ENCODE results near the gene THEMIS.

THEMIS gene

DNA sequence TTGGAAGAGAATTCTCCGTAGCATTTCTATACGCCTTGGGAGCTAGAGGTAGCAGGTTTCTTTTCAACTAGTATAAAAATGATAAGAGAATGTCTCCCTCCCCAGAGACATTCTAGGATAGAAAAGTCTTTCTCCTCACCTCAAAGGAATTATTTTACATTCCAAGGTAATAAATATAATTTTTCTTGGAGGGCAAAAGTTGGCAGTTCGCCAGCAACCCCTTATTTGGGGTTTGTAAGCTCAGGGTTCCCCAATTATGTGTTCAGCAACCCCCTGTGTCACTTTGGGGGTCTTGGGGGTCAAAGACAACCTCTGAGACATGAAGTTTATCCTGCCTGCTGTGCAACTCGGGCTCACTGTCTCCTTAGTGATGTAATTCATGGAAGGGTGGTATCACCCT is 58.3 kb downstream of the THEMIS start:
- H4K20me1 ChIP-seq (ENCODE audit: insufficient read depth, low read length), result no peaks in the 10 kb centered on the region
- no peaks in the 10 kb centered on the region for H3K27me3 ChIP-seq (ENCODE audit: low read depth, low read length)
- H2AFZ ChIP-seq (ENCODE audit: low read depth, low read length), result no peak overlapping the region
- H3K79me2 ChIP-seq (ENCODE audit: low read length), result no peaks in the 10 kb centered on the region
- no peaks in the 10 kb centered on the region for H3K4me1 ChIP-seq (ENCODE audit: low read length)
- no peaks in the 10 kb centered on the region for H3K36me3 ChIP-seq (replicated peaks; ENCODE audit: low read depth, low read length)
- no peaks in the 10 kb centered on the region for H3K9me3 ChIP-seq (ENCODE audit: insufficient read depth, low read length)
- no peak overlapping the region for H3K4me3 ChIP-seq (ENCODE audit: low read length)
- H3K9ac ChIP-seq (ENCODE audit: low read length), result no peak overlapping the region
- TF ChIP-seq, protein P1, sequence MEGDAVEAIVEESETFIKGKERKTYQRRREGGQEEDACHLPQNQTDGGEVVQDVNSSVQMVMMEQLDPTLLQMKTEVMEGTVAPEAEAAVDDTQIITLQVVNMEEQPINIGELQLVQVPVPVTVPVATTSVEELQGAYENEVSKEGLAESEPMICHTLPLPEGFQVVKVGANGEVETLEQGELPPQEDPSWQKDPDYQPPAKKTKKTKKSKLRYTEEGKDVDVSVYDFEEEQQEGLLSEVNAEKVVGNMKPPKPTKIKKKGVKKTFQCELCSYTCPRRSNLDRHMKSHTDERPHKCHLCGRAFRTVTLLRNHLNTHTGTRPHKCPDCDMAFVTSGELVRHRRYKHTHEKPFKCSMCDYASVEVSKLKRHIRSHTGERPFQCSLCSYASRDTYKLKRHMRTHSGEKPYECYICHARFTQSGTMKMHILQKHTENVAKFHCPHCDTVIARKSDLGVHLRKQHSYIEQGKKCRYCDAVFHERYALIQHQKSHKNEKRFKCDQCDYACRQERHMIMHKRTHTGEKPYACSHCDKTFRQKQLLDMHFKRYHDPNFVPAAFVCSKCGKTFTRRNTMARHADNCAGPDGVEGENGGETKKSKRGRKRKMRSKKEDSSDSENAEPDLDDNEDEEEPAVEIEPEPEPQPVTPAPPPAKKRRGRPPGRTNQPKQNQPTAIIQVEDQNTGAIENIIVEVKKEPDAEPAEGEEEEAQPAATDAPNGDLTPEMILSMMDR (IDR thresholded peaks at IDR 0.05; ENCODE audit: low read depth, low read length), result no peak
- H3K27ac ChIP-seq (ENCODE audit: low read length), result no peak overlapping the region
- H3K4me2 ChIP-seq (ENCODE audit: low read length), result no peak overlapping the region

DNA sequence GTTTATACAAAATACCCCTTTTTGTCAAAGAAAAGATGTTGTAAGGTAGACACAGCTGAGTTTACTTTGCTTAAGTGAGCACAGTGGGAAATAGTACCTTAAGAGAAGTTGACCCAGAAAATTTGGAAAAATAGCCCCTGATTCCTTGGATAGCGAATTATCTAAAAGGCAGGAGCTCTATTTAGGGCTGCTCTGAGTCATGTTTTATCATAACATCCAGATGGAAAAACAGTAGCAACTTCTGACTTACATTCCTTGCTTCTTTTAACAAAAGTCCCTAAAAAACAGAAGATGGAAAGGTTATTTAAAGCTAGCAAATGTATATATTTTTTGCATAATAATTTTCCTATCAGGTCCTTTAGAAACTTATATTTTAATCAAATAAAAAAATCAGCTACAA is 59.0 kb downstream of the THEMIS start:
- no peak overlapping the region for H3K27ac ChIP-seq (ENCODE audit: low read length)
- H4K20me1 ChIP-seq (ENCODE audit: insufficient read depth, low read length), result no peaks in the 10 kb centered on the region
- no peaks in the 10 kb centered on the region for H3K9me3 ChIP-seq (ENCODE audit: insufficient read depth, low read length)
- no peak overlapping the region for H2AFZ ChIP-seq (ENCODE audit: low read depth, low read length)
- no peak for TF ChIP-seq EZH2phosphoT487 (IDR thresholded peaks at IDR 0.05; ENCODE audit: low read depth)
- TF ChIP-seq, protein P1 (IDR thresholded peaks at IDR 0.05; ENCODE audit: low read depth, low read length), result no peak
- H3K79me2 ChIP-seq (ENCODE audit: low read length), result no peaks in the 10 kb centered on the region
- H3K4me3 ChIP-seq (ENCODE audit: low read length), result no peak overlapping the region
- no peak overlapping the region for H3K9ac ChIP-seq (ENCODE audit: low read length)
- no peaks in the 10 kb centered on the region for H3K27me3 ChIP-seq (ENCODE audit: low read depth, low read length)
- H3K36me3 ChIP-seq (replicated peaks; ENCODE audit: low read depth, low read length), result no peaks in the 10 kb centered on the region
- no peak overlapping the region for H3K4me2 ChIP-seq (ENCODE audit: low read length)
- H3K4me1 ChIP-seq (ENCODE audit: low read length), result no peaks in the 10 kb centered on the region

DNA sequence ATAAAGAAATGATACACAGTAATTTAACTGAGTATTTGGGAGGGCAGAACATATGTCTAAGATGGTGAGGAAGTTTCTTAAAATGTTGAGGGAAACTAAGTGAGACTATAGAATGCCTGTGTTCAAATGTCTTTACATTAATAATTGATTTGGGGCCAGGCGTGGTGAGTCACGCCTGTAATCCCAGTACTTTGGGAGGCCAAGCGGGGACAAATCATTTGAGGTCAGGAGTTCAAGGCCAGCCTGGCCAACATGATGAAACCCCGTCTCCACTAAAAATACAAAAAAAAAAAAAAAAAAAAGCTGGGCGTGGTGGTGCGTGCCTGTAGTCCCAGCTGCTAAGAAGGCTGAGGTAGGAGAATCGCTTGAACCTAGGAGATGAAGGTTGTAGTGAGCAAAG is 66.7 kb downstream of the THEMIS start:
- H3K4me3 ChIP-seq (ENCODE audit: low read length), result no peak overlapping the region
- no peaks in the 10 kb centered on the region for H3K4me1 ChIP-seq (ENCODE audit: low read length)
- H3K27me3 ChIP-seq (ENCODE audit: low read depth, low read length), result no peaks in the 10 kb centered on the region
- no peak overlapping the region for H3K4me2 ChIP-seq (ENCODE audit: low read length)
- H3K79me2 ChIP-seq (ENCODE audit: low read length), result no peaks in the 10 kb centered on the region
- no peak overlapping the region for H3K9ac ChIP-seq (ENCODE audit: low read length)
- H3K27ac ChIP-seq (ENCODE audit: low read length), result no peak overlapping the region
- H4K20me1 ChIP-seq (ENCODE audit: insufficient read depth, low read length), result no peaks in the 10 kb centered on the region
- H3K36me3 ChIP-seq (replicated peaks; ENCODE audit: low read depth, low read length), result no peaks in the 10 kb centered on the region
- TF ChIP-seq EZH2phosphoT487 (IDR thresholded peaks at IDR 0.05; ENCODE audit: low read depth), result no peak
- TF ChIP-seq, protein P1 (IDR thresholded peaks at IDR 0.05; ENCODE audit: low read depth, low read length), result no peak
- no peak overlapping the region for H2AFZ ChIP-seq (ENCODE audit: low read depth, low read length)
- H3K9me3 ChIP-seq (ENCODE audit: insufficient read depth, low read length), result no peaks in the 10 kb centered on the region

DNA sequence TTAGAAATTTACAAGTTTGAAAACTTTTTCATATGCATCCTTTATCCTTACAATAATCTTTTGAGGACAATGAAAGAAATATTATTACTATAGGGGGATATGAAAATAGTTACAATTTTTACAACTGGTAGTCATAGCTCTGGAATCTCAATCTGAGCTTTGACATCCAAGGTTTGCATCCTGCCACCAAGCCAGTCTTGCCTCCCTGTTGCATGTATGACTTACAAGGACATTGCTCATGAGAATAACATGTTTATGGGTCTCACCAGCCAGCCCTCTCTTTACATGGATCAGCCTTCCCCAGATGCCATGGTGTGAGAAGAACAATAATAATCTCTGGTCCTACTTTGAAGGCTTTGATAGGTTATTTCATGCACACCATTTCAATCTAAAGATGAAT is 67.5 kb downstream of the THEMIS start:
- Histone ChIP-seq H3K79me2 (ENCODE audit: low read length) (no peaks in the 10 kb centered on the region), H3K27me3 (ENCODE audit: low read depth, low read length) (no peaks in the 10 kb centered on the region), H3K4me3 (ENCODE audit: low read length) (no peak overlapping the region), H4K20me1 (ENCODE audit: insufficient read depth, low read length) (no peaks in the 10 kb centered on the region), H3K36me3 (replicated peaks; ENCODE audit: low read depth, low read length) (no peaks in the 10 kb centered on the region), H2AFZ (ENCODE audit: low read depth, low read length) (no peak overlapping the region), H3K27ac (ENCODE audit: low read length) (no peak overlapping the region), H3K4me1 (ENCODE audit: low read length) (no peaks in the 10 kb centered on the region), H3K9ac (ENCODE audit: low read length) (no peak overlapping the region), H3K9me3 (ENCODE audit: insufficient read depth, low read length) (no peaks in the 10 kb centered on the region), H3K4me2 (ENCODE audit: low read length) (no peak overlapping the region)
- TF ChIP-seq, protein P1 (IDR thresholded peaks at IDR 0.05; ENCODE audit: low read depth, low read length), result no peak
- no peak for TF ChIP-seq EZH2phosphoT487 (IDR thresholded peaks at IDR 0.05; ENCODE audit: low read depth)
